ENCODE data around the gene UMPS.
"Not testable (repeated sequence)": the region's sequence is repeated elsewhere in the genome, so short reads cannot be mapped to it uniquely, and the experiment has no call there.

Gene UMPS

GRCh38 chr3:124730129-124730940, at the start of gene UMPS:
UMPS (plus strand) TSS chr3:124730452; CDS start chr3:124730472, 20 bp downstream.
- peak; percentile 77 for DNase-seq

DNA sequence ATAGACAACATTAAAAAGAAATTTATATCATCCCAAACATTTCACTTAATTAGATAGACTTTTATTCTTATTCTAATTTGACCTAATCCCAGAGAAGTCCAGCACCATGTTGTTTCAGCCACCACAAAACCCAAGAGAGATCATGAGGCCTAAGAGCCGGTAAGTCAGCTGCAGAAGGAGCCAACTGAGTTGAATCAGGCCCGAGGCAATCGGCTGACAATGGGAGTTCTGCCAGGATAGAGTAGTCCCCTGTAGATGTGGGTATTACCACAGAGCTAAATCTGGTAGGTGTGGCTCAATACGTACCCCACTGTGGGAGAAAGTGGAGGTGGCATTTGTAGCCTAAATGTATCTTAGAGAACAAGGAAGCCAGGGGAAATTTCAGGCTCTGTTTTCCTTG, 49.7 kb upstream of the UMPS start:
- no peak for DNase-seq

DNA sequence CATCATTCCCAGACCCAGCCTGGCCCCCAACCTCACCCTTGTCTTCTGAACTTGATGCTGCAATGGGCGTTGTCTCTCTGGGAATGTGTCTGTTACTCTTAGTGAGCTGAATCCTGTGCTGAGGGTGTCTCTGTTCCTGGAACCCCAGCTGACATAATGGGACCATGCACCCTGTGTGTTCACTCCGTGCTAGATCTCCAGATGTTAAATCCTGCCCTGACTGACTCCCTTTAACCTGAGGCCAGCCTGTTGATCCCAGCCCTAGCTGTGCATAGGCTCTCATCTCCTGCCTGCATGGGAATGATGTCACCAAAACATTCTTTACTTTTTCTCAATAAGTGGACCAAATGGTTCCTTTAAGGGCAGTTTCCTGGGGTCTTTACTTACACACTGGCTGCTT, 48.0 kb upstream of the UMPS start:
- DNase-seq: no peak

GRCh38 chr3:124684459-124684858, 45.8 kb upstream of the UMPS start:
- no peak for DNase-seq

DNA sequence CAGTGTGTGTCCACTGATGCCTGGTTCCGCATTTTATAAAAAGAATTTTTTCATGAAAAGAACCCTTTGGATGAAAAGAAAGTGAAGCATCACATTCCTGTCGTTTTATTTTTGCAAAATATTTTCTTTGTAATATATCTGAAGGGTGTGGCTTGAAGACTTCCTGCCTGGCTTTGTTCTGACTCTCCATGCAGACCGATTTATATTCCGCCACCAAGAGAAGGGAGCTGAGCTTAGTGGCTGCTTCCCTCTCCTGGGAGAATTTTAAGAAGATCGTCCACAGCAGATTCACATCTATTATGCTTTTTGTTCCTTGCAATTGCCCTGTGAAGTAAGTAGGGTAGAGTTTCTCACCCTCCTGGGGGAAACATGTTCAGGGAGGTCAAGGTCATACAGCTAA, 45.2 kb upstream of the UMPS start:
- no peak for DNase-seq

DNA sequence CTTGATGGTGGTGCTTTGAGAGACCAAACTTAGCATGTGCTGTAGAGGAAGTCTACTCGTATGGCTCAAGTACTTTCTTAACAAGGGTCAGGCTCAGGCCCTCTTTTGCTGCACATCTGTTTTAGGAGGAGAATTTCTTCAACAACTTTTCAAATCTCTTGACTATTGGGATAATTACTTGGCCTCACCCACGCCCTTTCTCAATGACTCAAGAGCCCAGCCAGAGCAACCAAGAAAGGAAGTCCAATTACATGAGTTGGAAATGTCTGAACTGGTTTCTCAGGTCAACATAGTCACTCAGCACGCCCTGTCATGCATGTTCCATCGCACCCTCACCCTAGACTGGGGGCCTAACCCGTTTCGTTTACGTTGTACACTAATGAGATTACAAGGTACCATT, 44.8 kb upstream of the UMPS start:
- no peak for DNase-seq

DNA sequence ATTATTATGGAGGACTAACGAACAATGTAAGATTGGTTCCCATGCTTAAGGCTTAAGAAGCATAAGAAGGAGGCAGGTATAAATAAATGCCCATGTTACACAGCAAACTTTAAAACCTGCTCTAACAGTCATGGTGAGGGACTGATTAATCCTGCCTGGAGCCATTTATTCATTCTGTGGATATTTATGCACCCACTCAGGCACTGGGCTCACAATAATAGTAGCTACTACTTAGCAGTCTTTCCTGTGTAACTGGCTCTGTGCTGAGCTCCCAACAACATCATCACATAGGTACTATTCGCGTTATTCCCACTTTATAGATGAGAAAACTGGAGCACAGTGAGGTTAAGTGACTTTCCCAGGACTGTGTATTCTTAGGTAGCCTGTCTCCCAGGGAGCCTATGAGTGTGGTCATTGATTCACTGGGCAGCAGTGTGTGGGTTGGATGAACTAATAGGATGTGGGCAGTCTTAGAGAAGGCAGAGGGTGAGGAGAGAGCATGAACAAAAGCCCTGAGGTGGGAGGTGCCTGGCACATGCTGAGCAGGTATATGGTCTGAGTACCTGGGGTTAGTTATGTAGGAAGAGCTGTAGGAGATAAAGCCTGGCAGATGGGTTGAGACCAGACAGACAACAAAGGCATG, 44.1 kb upstream of the UMPS start:
- DNase-seq: no peak

DNA sequence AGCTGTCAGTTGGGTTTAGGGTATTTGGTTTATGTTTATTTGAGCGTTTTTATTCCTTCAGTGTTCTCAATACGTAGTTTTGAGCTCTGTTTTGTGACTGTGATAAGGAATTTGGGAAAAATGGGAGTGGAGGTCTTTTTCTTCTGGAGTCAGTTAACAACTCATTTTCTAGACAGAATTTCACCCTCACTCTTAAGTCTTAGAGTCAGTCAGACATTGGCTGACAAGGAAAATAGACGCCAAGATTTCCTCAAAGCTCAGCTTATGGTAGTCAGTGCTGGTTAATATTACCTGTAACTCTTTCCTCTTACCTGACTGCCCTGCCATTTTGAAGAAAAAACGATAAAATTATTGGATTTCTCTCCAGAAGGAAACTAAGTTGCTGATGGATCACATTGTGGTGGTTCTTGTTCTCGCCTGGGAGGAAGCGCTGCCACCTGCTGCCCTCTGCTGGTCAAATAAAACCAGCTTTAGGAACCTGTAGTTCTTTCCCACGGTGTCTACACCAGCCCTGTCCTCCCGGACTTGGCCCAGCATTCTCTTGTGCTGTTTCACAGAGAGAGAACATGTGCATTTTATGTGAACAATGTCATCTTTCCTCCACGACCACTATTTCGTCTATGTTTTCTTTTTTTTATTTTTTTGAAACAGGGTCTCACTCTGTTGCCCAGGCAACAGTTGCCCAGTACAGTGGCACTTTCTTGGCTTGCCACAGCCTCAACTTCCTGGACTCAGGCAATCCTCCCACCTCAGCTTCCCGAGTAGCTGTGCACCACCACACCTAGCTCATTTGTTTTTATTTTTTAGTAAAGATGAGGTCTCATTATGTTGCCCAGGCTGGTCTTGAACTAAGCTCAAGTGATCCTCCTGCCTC, 41.4 kb upstream of the UMPS start:
- DNase-seq: peak; percentile 33

- no peak for DNase-seq
These were observed 38.7 kb upstream of the UMPS start for GRCh38 chr3:124691599-124691998.

DNA sequence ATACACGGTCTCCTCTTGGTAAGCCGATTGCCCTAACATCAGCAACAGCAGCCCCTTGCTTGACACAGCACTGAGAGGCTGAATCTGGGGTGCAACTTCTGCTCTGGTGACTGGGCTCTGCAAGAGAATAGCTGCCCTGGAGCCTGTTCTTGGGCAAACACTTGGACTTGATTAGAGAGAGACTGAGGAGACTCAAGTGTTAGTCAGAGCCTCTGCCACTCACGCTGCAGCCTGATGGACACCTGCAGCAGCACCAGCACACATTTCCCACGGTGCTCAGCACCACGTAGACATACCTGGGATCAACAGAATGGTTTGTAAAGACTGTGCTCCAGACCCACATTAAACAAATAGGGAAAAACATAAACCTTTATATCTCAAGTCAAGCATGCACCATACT, 35.8 kb upstream of the UMPS start:
- DNase-seq: no peak

DNA sequence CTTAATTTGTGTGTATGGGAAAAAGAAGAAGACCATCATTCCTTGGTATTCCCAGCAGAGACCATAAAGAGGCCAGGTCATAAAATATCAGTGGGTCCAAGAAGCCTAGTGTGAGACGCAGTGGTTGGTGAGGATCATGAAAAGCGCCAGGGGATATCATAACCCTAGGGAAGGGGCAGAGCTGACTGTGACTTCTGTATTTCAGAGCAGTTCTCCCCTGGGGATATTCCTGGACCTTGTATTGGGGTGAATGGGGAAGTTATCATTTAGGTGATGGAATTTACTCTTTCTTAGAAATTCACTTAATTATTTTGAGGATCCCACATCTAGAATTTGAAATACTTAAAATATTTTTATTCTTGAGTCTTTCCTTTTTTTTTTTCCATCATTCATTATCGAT, 34.9 kb upstream of the UMPS start:
- no peak for DNase-seq

DNA sequence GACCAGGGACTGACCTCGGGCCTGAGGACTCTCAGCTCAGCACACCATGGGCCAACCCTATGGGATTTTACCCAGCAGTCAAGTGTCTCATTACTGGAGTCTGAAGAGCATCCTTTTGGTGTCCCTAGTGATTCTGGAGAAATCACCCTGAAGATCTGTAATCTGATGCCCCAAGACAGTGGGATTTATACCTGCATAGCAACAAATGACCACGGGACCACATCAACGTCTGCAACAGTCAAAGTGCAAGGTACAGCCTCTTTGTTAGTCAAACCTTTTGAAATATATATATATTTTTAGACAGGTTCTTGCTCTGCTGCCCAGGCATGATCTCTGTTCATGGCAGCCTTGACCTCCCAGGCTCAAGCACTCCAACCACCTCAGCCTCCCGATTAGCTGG, 34.2 kb upstream of the UMPS start:
- DNase-seq: no peak

- DNase-seq: no peak
These were observed 33.0 kb upstream of the UMPS start for GRCh38 chr3:124697302-124697701.

DNA sequence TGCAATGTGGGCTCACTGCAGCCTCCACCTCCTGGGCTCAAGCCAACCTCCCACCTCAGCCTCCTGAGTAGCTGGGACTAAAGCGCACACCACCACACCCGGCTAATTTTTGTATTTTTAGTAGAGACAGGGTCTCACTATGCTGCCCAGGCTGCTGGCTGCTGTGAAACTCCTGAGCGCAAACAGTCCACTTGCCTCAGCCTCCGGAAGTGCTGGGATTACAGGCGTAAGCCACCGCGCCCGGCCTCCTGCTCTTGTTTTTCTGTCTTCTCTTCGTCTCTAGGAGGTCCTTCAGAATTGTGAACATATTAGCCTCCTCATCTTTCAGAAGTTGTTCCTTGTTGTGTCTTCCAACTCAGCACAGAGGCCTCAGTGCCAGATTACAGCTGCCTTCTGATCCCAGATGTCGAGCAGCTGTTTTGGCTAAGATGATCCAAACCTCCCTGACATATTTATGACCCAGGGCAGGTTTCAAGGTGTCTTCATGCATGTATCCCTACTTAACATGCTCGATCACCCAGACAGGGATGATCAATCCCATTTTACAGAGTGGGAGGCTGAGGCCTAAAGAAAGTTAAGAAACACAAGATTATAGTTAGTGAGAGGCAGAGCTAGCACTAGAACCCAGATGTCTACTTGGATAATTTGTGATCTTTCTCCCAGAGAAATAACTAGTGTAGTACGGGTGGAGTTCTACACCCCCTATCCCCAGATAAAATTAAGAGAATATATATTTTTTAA, 32.1 kb upstream of the UMPS start:
- DNase-seq: no peak

DNA sequence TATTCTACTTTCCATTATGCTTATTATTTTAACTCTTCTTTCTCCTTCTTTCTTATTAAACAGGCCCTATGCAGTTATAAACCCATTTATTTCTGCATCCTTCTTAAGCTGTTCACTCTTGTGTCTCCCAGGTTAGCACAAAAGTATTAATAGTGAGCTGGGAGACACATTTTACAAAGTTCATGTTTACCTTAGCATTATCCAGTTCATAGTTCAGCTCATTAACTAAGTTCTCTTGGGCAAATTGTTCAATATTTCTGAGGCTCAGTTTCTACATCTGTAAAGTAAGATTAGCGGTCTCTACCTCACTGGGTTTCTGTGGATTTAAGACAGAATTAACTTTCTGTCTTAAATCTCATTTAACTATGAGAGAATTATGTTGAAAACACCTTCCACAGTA, 31.2 kb upstream of the UMPS start:
- DNase-seq: no peak

DNA sequence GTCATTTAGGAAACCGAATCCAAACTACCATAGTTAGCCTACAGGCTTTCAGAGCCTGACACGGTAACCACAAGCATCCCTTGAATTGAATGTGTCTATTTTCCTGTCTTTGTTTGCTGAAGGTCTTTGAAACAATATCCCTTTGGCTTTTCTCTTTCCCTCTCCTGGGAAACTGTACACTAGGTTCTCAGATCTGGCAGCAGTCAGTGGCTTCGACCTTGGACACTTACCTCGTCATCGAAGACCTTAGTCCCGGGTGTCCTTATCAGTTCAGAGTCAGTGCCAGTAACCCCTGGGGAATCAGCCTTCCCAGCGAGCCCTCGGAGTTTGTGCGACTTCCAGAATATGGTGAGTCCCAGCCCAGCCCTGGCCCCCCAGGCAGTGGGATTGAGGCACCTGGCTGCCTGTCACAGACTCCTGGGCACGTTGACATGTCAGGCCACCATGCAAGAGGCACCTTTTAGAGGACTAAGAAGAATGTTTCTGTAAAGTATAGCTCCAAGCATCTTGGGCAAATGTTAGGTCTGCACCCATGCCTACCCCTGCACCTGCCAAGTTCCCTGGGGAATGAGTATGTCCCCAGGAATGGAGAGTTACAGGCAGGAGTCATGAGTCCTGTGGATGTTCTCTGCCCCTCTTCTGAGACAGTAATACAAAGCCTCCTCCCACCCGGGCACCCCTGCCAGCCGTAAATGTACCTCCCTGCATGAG, 30.4 kb upstream of the UMPS start:
- DNase-seq: no peak

GRCh38 chr3:124700880-124701684, 29.2 kb upstream of the UMPS start:
- no peak for DNase-seq

DNA sequence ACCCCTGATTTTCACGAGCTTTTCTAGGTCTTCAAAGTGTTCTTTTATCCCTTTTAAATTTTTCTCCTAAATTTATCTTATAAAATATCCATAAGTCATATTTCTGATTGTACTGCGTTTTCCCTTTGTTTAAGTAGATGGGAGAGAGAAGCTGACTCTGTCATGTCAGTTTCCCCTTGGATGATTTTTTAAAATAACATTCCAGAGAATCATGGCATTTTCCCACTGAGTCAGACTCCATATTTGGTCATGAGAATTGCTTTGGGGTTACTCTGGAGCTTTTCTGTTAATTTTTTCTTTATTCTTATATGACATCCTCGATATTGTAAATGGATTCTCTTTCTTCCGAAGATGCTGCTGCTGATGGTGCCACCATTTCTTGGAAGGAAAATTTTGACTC, 28.6 kb upstream of the UMPS start:
- DNase-seq: no peak

GRCh38 chr3:124702950-124703349, 27.3 kb upstream of the UMPS start:
- no peak for DNase-seq

DNA sequence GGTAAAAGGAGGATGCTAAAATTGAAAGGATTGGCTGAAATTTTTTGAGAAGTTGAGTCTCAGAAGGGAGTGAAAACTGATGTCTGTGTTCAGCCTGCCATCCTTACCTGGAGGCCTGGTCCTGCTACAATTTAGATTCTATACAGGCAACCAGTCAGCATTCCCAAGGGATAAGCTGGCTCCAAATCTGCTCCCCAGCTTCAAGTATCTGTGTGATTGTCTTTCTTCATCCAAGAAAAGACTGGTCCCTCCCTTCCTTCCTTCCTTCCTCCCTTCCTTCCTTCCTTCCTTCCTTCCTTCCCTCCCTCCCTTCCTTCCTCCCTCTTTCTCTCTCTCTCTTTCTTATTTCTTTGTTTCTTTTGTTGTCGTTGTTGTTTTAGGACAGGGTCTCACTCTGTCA, 24.7 kb upstream of the UMPS start:
- no peak for DNase-seq

DNA sequence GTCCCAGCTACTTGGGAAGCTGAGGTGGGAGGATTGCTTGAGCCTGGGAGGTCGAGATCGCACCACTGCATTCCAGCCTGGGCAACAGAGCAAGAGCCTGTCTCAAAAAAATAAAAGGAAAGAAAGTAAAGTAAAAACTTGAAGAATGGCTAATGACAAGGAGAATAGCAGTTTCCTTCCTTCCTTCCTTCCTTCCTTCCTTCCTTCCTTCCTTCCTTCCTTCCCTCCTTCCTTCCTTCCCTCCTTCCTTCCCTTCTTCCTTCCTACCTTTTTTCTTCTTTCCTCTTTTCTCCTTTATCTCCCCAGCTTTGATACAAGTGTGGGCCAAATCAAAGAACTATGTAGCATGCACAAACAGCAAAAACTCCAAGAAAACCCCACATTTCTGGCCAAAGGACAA, 23.0 kb upstream of the UMPS start:
- not testable (repeated sequence) for DNase-seq
